K562 (cell line): ENCODE results near the gene OSGEPL1. TPM values are rescaled to one million over a fixed set of nuclear protein-coding genes. Genes with fewer than 3 reads are reported as not detected.
A peak's percentile ranks its signal among the peaks of the same experiment; 100 is the strongest.
"Not testable (repeated sequence)": the region's sequence is repeated elsewhere in the genome, so short reads cannot be mapped to it uniquely, and the experiment has no call there.

Source experiments
- ATAC-seq: fragments of 200-7000 bp; cut with Tn5 transposase; 3 replicates; pipeline ENCODE4 v1.9.1; 2020; ENCODE audit warnings: moderate library complexity
- BruUV-seq: library from RNA; stranded (reverse); fragments of 400-500 nt; replicated peaks from 2 replicates; lab custom pipeline; 2021; lab: Mats Ljungman, UMichigan
- CTCF ChIA-PET: fragments of 300-600 bp; formaldehyde crosslinking; extraction: SDS; loops from one replicate; lab custom pipeline; 2021; ENCODE audit warnings: low intra/inter-chr PET ratio; lab: Yijun Ruan, JAX
- POLR2A ChIA-PET: fragments of 300-600, 350-650 bp; sonication (Branson Sonifier 250); formaldehyde crosslinking; extraction: SDS; loops from one replicate; lab custom pipeline; 2021; ENCODE audit warnings: antibody characterized with exemption, inconsistent platforms; lab: Yijun Ruan, JAX
- DNase-seq, 4 experiments: peaks; one replicate each; pipeline versions ENCODE4 v3.0.0 to v3.0.0-alpha.2; 2011 to 2018; ENCODE audit warnings: low spot score in 3 of 4, mixed read lengths in 3 of 4; ENCODE audit errors: extremely low read depth in 1 of 4
- FAIRE-seq: peaks from 2 replicates; lab custom pipeline; 2011; peaks lifted over from hg19 to GRCh38; lab: Jason Lieb, UNC
- H2AFZ ChIP-seq: 2 replicates; pipeline ENCODE4 v1.6.0; 2011; ENCODE audit warnings: low read depth, low read length, control low read depth, inconsistent platforms
- H3K27ac ChIP-seq: fragments of 200-600 bp; 3 replicates; pipeline ENCODE4 v1.8.0; 2011; ENCODE audit warnings: low read depth, mild to moderate bottlenecking, control low read depth, inconsistent platforms, low read length, moderate library complexity, mixed read lengths; ENCODE audit errors: extremely low read depth
- H3K27me3 ChIP-seq, 2 experiments: fragments of 300-600 bp in 1 of 2; 2 replicates in 1 of 2; 3 replicates in 1 of 2; pipeline versions ENCODE4 v1.6.0 to v1.8.0; 2011; ENCODE audit warnings: inconsistent platforms in 2 of 2, low read length in 2 of 2, mild to moderate bottlenecking in 1 of 2, mixed read lengths in 1 of 2, moderate library complexity in 1 of 2; ENCODE audit not compliant: control insufficient read depth in 2 of 2, insufficient read depth in 2 of 2
- H3K36me3 ChIP-seq: fragments of 300-600 bp; 3 replicates; pipeline ENCODE4 v1.8.0; 2011; ENCODE audit warnings: mild to moderate bottlenecking, low read length, inconsistent platforms; ENCODE audit not compliant: control insufficient read depth, insufficient read depth
- H3K4me1 ChIP-seq, 2 experiments: fragments of 200-600 bp in 1 of 2; replicated peaks in 1 of 2; 2 replicates in 1 of 2; 3 replicates in 1 of 2; pipeline versions ENCODE4 v1.5.1 to v1.8.0; 2011; ENCODE audit warnings: inconsistent platforms in 2 of 2, low read length in 2 of 2, mild to moderate bottlenecking in 1 of 2, mixed read lengths in 1 of 2, moderate library complexity in 1 of 2; ENCODE audit not compliant: control insufficient read depth in 2 of 2, insufficient read depth in 2 of 2
- H3K4me2 ChIP-seq: 2 replicates; pipeline ENCODE4 v1.6.1; 2011; ENCODE audit warnings: low read length, control low read depth, inconsistent platforms, mixed read lengths; ENCODE audit not compliant: insufficient read depth
- H3K4me3 ChIP-seq: fragments of 200-600 bp; sonication (generic), shearing (Covaris generic); 2 replicates; pipeline ENCODE4 v1.5.1; 2016; ENCODE audit warnings: control low read depth, inconsistent platforms
- H3K79me2 ChIP-seq: fragments of 200-600 bp; 3 replicates; pipeline ENCODE4 v1.8.0; 2011; ENCODE audit warnings: low read length, inconsistent platforms; ENCODE audit not compliant: control insufficient read depth, insufficient read depth
- H3K9ac ChIP-seq, 2 experiments: 2 replicates each; pipeline versions ENCODE4 v1.6.0 to v1.6.1; 2011; ENCODE audit warnings: low read depth in 2 of 2, low read length in 2 of 2, control low read depth in 1 of 2, inconsistent platforms in 1 of 2, mild to moderate bottlenecking in 1 of 2, mixed read lengths in 1 of 2; ENCODE audit not compliant: insufficient read depth in 1 of 2
- H3K9me1 ChIP-seq: one replicate; pipeline ENCODE4 v1.6.0; 2011; ENCODE audit warnings: inconsistent platforms, mild to moderate bottlenecking, low read length, moderate library complexity; ENCODE audit not compliant: control insufficient read depth, insufficient read depth
- H3K9me3 ChIP-seq: replicated peaks from 2 replicates; pipeline ENCODE4 v1.5.1; 2011; ENCODE audit warnings: low read depth, low read length, inconsistent platforms; ENCODE audit not compliant: control insufficient read depth, insufficient read depth
- H4K20me1 ChIP-seq: replicated peaks from 2 replicates; pipeline ENCODE4 v1.6.1; 2011; ENCODE audit warnings: low read length, inconsistent platforms, mixed read lengths; ENCODE audit not compliant: control insufficient read depth, insufficient read depth
- CBX3 ChIP-seq, 2 experiments: IDR thresholded peaks; 1 replicate in 1 of 2; 2 replicates in 1 of 2; pipeline ENCODE4 v1.6.1; 2012; ENCODE audit warnings: inconsistent platforms in 2 of 2, low read length in 2 of 2, borderline replicate concordance in 1 of 2, control low read depth in 1 of 2
- ESRRA ChIP-seq: fragments of 450-650 bp; IDR thresholded peaks from 2 replicates; pipeline ENCODE4 v1.6.1; 2014; ENCODE audit warnings: low read depth, mild to moderate bottlenecking, moderate library complexity, borderline replicate concordance
- HSF4 ChIP-seq: fragments of 250-450 bp; sonication (Bioruptor Pico); IDR thresholded peaks from 2 replicates; pipeline ENCODE4 v2.1.2; 2022; ENCODE audit warnings: mild to moderate bottlenecking, moderate library complexity, borderline replicate concordance
- RBM34 ChIP-seq: fragments of 200-400 bp; formaldehyde crosslinking; IDR thresholded peaks from 2 replicates; pipeline ENCODE4 v1.6.1; 2018; ENCODE audit warnings: low read length, borderline replicate concordance; ENCODE audit not compliant: insufficient read depth
- SAP30 ChIP-seq: fragments of 200-600 bp; sonication (generic); IDR thresholded peaks from 2 replicates; pipeline ENCODE4 v1.6.1; 2012; ENCODE audit warnings: borderline replicate concordance, low read depth, mild to moderate bottlenecking, moderate library complexity, low read length, control low read depth, inconsistent platforms; ENCODE audit not compliant: insufficient read depth, poor library complexity, severe bottlenecking
- SMAD4 ChIP-seq: fragments of 250-450 bp; sonication (Bioruptor Pico); conservative IDR thresholded peaks from 2 replicates; pipeline ENCODE4 v1.8.0; 2021; ENCODE audit warnings: inconsistent platforms, mild to moderate bottlenecking, moderate library complexity
- SREBF1 ChIP-seq: fragments of 150-350 bp; IDR thresholded peaks from 2 replicates; pipeline ENCODE4 v1.6.1; 2014; ENCODE audit warnings: antibody characterized with exemption, low read depth, low read length, borderline replicate concordance
- ZNF12 ChIP-seq: sonication (generic); formaldehyde crosslinking; IDR thresholded peaks from 2 replicates; pipeline ENCODE4 v1.4.0; 2020; ENCODE audit warnings: mild to moderate bottlenecking, missing genetic modification reagents
- ZNF146 ChIP-seq: IDR thresholded peaks from one replicate; pipeline ENCODE4 v1.6.1; 2018; ENCODE audit warnings: missing compliant biosample characterization; ENCODE audit not compliant: unreplicated experiment
- ZNF23 ChIP-seq: fragments of 250-450 bp; sonication (Bioruptor Pico); IDR thresholded peaks from 2 replicates; pipeline ENCODE4 v1.4.0; 2020; ENCODE audit warnings: mild to moderate bottlenecking
- ZNF639 ChIP-seq, 2 experiments: fragments of 200-800 bp in 1 of 2; sonication (Bioruptor generic) in 1 of 2; sonication (generic) in 1 of 2; formaldehyde crosslinking in 1 of 2; IDR thresholded peaks in 1 of 2; conservative IDR thresholded peaks in 1 of 2; 2 replicates each; pipeline versions ENCODE4 v1.5.0 to v1.6.1; 2016 to 2020; ENCODE audit warnings: missing compliant biosample characterization in 1 of 2, missing genetic modification characterization in 1 of 2, missing genetic modification reagents in 1 of 2
- WGBS: fragments of 100-300 bp; shearing (Covaris generic); methylation state at CpG from one replicate; pipeline ENCODE4 v1.1.6; 2016; ENCODE audit warnings: low coverage, mixed read lengths; ENCODE audit not compliant: insufficient coverage; ENCODE audit errors: missing lambda C conversion rate; 5-methylcytosine and 5-hydroxymethylcytosine counted together
- in situ Hi-C: fragments of 300-500 bp; cut with MboI; formaldehyde crosslinking; loops from 4 replicates; pipeline ENCODE4 v1.15.0; 2018; ENCODE audit warnings: inconsistent platforms, mixed read lengths
- intact Hi-C: fragments of 100-400 bp; cut with micrococcal nuclease; formaldehyde crosslinking; loops from 2 replicates; pipeline ENCODE4 v1.14.2; 2022
- polyA plus RNA-seq, 8 experiments: library from polyadenylated mRNA; depleted of rRNA in 4 of 8; stranded (reverse) in 5 of 8; unstranded in 3 of 8; fragments of >200 nt; fragmentation: Nextera tagmentation in 2 of 8; fragmentation: Illumina TruSeq in 1 of 8; extraction: Ambion mirVana in 2 of 8; extraction: Trizol in 1 of 8; gene quantifications; 2 replicates each; pipeline versions ENCODE4 v1.2.1 to v1.2.3, GENCODE V29; 2011 to 2014; ENCODE audit warnings: inconsistent platforms in 1 of 8, missing spikeins in 1 of 8
- total RNA-seq, 7 experiments: library from RNA; depleted of rRNA in 6 of 7; stranded (reverse); fragments of >200 nt in 6 of 7; fragmentation: Illumina TruSeq in 2 of 7; extraction: Trizol in 2 of 7; gene quantifications; 2 replicates each; pipeline versions ENCODE4 v1.2.1 to v1.2.3, GENCODE V29; 2011 to 2021; ENCODE audit warnings: low replicate concordance in 1 of 7

OSGEPL1 gene
- total and polyA plus RNA-seq, 9 of the 15 experiments (the other 6 are each of a cell fraction or from before 2014, with no cell fraction given): 2.5 to 10.8 (median 6.5) TPM

DNA sequence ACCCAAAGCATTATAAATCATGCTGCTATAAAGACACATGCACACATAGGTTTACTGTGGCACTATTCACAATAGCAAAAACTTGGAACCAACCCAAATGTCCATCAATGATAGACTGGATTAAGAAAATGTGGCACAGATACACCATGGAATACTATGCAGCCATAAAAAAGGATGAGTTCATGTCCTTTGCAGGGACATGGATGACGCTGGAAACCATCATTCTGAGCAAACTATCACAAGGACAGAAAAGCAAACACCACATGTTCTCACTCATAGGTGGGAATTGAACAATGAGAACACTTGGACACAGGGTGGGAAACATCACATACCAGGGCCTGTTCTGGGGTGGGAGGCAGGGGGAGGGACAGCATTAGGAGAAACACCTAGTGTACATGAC is 45.0 kb downstream of the OSGEPL1 start:
- H3K36me3 ChIP-seq, FAIRE-seq, H3K4me2 ChIP-seq, H3K4me3 ChIP-seq, ATAC-seq, in situ Hi-C loops, H4K20me1 ChIP-seq, H3K9me3 ChIP-seq, DNase-seq, CTCF ChIA-PET, H3K9me1 ChIP-seq, H3K27me3 ChIP-seq, H3K27ac ChIP-seq, H3K4me1 ChIP-seq, H3K79me2 ChIP-seq, intact Hi-C loops, BruUV-seq, H2AFZ ChIP-seq, H3K9ac ChIP-seq: not testable (repeated sequence)
- 10% methylated on average over 1 of the region's 1 CpG for WGBS
- POLR2A ChIA-PET: interaction anchor here (0.6 kb wide), 1 partner anchor 219 kb away, joined by 3 read pairs; no protein-coding TSS in a partner anchor
- peak; percentile 52 for TF ChIP-seq ZNF146 (CRISPR knock-in tag)

GRCh38 chr2:189709501-189710221 is 52.9 kb downstream of the OSGEPL1 start:
- no peaks in the 10 kb centered on the region for H3K36me3 ChIP-seq
- no peaks in the 10 kb centered on the region for H3K27me3 ChIP-seq
- no peak overlapping the region for H3K4me3 ChIP-seq
- H3K9me3 ChIP-seq: no peaks in the 10 kb centered on the region
- ATAC-seq: no peak
- no peak overlapping the region for H3K9ac ChIP-seq
- no TSS peak for BruUV-seq
- 54% methylated on average over 5 of the region's 5 CpGs for WGBS
- ChIA-PET CTCF (no interaction called here), POLR2A (no interaction called here)
- no peak for DNase-seq
- H3K4me1 ChIP-seq: no peaks in the 10 kb centered on the region
- in situ Hi-C loops (no loop called here), intact Hi-C loops (no loop called here)
- H3K27ac ChIP-seq: no peak overlapping the region
- no peak overlapping the region for H3K4me2 ChIP-seq
- no peaks in the 10 kb centered on the region for H3K9me1 ChIP-seq
- no peaks in the 10 kb centered on the region for H4K20me1 ChIP-seq
- no peak overlapping the region for H2AFZ ChIP-seq
- no peaks in the 10 kb centered on the region for H3K79me2 ChIP-seq
- no peak for TF ChIP-seq SMAD4 (CRISPR knock-in tag)
- TF ChIP-seq ZNF639 (CRISPR knock-in tag; conservative IDR thresholded peaks at IDR 0.05 in 1 of 2, IDR thresholded peaks at IDR 0.05 in 1 of 2): no peak
- TF ChIP-seq RBM34: no peak
- TF ChIP-seq SREBF1: no peak
- TF ChIP-seq SAP30: no peak
- no peak for TF ChIP-seq CBX3 (IDR thresholded peaks at IDR 0.05; ENCODE audit: borderline replicate concordance in 1 of 2, low read length in 2 of 2)
- no peak for TF ChIP-seq ESRRA
- no peak for TF ChIP-seq HSF4
- TF ChIP-seq ZNF12 (CRISPR knock-in tag): no peak
- TF ChIP-seq ZNF23 (CRISPR knock-in tag): no peak
- FAIRE-seq: no peak
